ENCODE measurements around the gene FRMD3.

FRMD3 gene

DNA sequence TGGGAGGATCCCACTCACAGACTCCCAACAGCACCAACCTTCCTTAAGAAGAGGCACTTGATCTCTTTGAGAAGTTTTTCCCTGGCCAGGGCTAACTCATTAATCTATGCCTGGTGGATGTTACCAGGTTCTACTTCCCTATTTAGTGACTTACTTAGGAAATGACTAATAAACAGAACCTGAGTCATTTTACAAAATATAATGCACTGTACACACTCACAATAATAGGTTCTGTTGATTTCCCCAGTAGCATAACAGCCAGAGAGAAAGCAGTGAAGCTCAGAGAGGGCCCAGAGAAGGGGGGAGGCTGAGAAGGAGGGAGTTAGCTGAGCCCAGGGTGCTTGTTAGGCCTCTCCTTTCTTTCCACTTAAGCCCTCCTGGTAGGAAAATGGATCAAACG, 27.1 kb downstream of the FRMD3 start:
- intact Hi-C loops (cut with DNase I; ENCODE audit: low total_unique reads) = no loop called here
- peaks cover 0 to 7% (median 0%) of the 10 kb centered on the region in 4 donors for H3K4me1 ChIP-seq
- TF ChIP-seq, protein P1, sequence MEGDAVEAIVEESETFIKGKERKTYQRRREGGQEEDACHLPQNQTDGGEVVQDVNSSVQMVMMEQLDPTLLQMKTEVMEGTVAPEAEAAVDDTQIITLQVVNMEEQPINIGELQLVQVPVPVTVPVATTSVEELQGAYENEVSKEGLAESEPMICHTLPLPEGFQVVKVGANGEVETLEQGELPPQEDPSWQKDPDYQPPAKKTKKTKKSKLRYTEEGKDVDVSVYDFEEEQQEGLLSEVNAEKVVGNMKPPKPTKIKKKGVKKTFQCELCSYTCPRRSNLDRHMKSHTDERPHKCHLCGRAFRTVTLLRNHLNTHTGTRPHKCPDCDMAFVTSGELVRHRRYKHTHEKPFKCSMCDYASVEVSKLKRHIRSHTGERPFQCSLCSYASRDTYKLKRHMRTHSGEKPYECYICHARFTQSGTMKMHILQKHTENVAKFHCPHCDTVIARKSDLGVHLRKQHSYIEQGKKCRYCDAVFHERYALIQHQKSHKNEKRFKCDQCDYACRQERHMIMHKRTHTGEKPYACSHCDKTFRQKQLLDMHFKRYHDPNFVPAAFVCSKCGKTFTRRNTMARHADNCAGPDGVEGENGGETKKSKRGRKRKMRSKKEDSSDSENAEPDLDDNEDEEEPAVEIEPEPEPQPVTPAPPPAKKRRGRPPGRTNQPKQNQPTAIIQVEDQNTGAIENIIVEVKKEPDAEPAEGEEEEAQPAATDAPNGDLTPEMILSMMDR (IDR thresholded peaks at IDR 0.05) = no peak
- no peaks in the 10 kb centered on the region for H3K36me3 ChIP-seq
- DNase-seq = no peak
- no peak overlapping the region for H3K27ac ChIP-seq
- no peaks in the 10 kb centered on the region for H3K27me3 ChIP-seq
- H3K9me3 ChIP-seq = no peaks in the 10 kb centered on the region
- H3K4me3 ChIP-seq = no peak overlapping the region

DNA sequence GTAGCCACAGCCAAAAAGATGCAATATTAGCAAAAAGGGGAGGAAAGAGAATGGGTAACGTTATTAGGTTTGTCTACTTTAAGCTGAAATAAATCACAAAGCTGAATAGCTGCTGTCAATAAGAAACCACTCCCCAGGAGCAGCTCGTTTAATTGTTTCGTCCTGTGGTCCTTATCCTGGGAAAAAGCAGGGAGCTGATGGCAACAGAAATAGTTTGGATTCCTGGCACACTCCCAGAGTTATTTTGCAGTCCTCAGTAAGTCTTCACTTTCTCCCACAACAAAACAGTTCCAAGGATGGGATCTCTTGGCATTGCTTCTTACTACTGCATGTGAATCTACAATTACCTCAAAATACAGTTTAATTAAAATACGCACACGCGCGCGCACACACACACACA, 28.8 kb downstream of the FRMD3 start:
- no peak overlapping the region for H3K4me3 ChIP-seq
- H3K27me3 ChIP-seq = no peaks in the 10 kb centered on the region
- peaks cover 0 to 7% (median 0%) of the 10 kb centered on the region in 4 donors for H3K4me1 ChIP-seq
- intact Hi-C loops (cut with DNase I; ENCODE audit: low total_unique reads) = no loop called here
- H3K9me3 ChIP-seq = no peaks in the 10 kb centered on the region
- H3K36me3 ChIP-seq = no peaks in the 10 kb centered on the region
- no peak overlapping the region for H3K27ac ChIP-seq
- TF ChIP-seq, protein P1 (IDR thresholded peaks at IDR 0.05) = no peak
- DNase-seq = no peak

DNA sequence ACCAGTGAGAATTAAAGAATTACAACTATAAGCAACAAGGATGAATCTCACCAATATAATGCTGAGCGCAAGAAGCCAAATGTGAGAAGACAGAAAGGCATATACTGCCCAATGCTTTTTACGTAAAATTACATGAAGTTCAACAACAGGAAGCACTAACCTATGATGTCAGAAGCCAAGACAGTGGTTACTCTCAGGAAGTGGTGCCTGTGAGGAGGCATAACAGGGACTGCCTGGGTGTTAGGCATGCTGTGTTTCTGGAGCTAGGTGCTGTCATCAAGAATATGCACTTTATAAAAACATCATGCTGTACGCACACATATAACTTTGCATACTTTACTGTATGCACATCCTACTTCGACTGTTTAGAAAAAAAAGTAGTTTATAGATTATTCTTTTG, 30.1 kb downstream of the FRMD3 start:
- TF ChIP-seq, protein P1 (IDR thresholded peaks at IDR 0.05) = no peak
- no peak for DNase-seq
- Histone ChIP-seq H3K9me3 (no peaks in the 10 kb centered on the region), H3K36me3 (no peaks in the 10 kb centered on the region), H3K27ac (no peak overlapping the region), H3K4me3 (no peak overlapping the region), H3K4me1 (peaks cover 0 to 7% (median 0%) of the 10 kb centered on the region in 4 donors), H3K27me3 (no peaks in the 10 kb centered on the region)
- intact Hi-C loops (cut with DNase I; ENCODE audit: low total_unique reads) = no loop called here

DNA sequence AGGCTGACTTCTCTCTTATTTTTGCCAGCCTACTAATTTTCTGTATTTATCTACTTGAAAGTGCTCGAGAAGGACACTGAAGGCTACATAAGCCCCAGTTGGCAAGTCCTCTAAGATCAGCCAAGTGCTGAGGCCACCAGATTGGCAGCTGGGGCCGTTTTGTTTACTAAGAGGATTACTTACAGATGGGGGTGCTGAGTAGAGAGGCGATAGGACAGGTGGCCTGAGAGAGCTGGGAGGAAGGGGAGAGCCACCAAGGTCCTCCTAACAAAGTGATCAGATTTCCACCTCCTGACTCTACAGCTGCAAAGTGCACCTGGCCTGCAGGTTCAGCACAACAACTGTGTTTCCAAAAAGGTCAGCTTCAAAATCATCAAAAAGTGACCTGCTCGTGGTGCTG, 32.9 kb downstream of the FRMD3 start:
- no peak for DNase-seq
- no peak overlapping the region for H3K4me3 ChIP-seq
- intact Hi-C loops (cut with DNase I; ENCODE audit: low total_unique reads) = no loop called here

DNA sequence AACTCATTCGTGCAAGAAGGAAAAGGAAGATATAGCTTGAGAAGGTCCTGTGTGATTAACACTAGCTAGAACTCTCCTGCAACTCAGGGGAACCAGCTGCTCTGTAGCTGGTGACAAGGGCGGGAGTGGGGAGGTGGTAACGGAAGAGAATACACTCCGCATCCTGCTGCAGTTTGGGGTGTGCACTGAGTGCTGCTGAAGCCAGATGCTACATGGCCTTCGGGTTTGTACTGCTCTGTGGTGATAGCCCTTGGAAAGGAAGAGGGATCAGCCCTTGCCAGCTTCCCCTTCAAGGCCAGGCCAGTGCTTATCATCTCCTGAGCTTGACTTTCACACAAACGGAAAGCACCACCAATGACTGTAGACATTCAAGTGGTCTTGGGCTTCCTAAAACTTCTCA, 34.3 kb downstream of the FRMD3 start:
- Histone ChIP-seq H3K36me3 (no peaks in the 10 kb centered on the region), H3K27me3 (no peaks in the 10 kb centered on the region), H3K27ac (no peak overlapping the region), H3K4me1 (no peaks in the 10 kb centered on the region), H3K4me3 (no peak overlapping the region), H3K9me3 (no peaks in the 10 kb centered on the region)
- no peak for DNase-seq
- intact Hi-C loops (cut with DNase I; ENCODE audit: low total_unique reads) = no loop called here
- TF ChIP-seq, protein P1 (IDR thresholded peaks at IDR 0.05) = no peak

More for the DNA sequence above, 32.9 kb downstream of the FRMD3 start:
- Histone ChIP-seq H3K9me3 (no peaks in the 10 kb centered on the region), H3K27ac (no peak overlapping the region), H3K27me3 (no peaks in the 10 kb centered on the region), H3K36me3 (no peaks in the 10 kb centered on the region), H3K4me1 (peaks cover 0 to 7% (median 0%) of the 10 kb centered on the region in 4 donors)
- TF ChIP-seq, protein P1 (IDR thresholded peaks at IDR 0.05) = no peak

DNA sequence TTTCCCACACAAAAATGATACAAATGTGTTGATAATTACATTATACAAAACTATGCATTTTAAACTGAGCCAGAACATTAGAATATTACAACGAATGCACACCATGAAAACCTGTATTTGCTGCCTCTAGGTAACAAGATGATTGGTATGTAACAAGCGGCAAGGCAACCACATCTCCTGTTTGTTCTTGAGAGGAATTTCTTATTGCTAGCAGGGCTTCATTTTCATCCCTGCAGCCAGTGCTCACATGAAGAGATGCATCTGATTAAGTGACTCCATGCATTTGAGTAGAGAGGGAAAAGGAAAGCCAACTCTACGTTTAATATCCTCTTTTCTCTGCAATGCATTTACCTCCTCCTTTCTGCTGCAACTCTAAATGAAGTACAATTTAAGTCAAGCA, 36.6 kb downstream of the FRMD3 start:
- no peak overlapping the region for H3K27ac ChIP-seq
- TF ChIP-seq, protein P1 (IDR thresholded peaks at IDR 0.05) = no peak
- no peaks in the 10 kb centered on the region for H3K4me1 ChIP-seq
- no peak overlapping the region for H3K4me3 ChIP-seq
- no peak for DNase-seq
- H3K36me3 ChIP-seq = no peaks in the 10 kb centered on the region
- intact Hi-C loops (cut with DNase I; ENCODE audit: low total_unique reads) = no loop called here
- no peaks in the 10 kb centered on the region for H3K27me3 ChIP-seq
- H3K9me3 ChIP-seq = no peaks in the 10 kb centered on the region
